Measurements from ENCODE around the gene TMEM54.

The TMEM54 gene

DNA sequence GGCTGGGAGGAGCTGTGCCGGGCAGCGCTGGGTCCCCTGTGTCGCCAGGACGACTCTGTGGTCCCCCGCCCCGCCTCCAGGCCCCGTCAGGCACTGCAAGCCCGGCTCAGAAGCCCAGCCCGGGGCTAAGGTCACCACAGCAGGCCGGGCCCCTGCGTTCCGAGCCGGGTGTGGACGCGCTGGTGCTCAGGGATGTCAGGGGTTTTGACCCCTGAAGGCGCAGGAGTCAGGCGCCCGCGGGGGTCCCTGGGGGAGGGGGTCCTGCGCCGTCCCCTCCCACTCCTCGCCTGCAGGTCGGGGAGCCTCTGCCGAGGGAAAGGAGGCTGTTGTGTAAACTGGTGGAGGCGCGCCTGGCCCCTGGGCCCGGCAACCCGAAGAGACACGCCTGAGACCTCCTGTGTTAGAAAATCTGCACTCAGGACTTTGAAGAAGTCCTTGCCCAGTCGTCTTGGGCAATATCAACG lies 23.7 kb upstream of the TMEM54 start:
- no peaks in the 10 kb centered on the region for H3K9me3 ChIP-seq (ENCODE audit: low read length)
- no peaks in the 10 kb centered on the region for H3K4me1 ChIP-seq (ENCODE audit: insufficient read depth, low read length, severe bottlenecking)
- no peaks in the 10 kb centered on the region for H3K9me2 ChIP-seq (ENCODE audit: low read depth, low read length)
- no peak overlapping the region for H3K4me3 ChIP-seq (ENCODE audit: low read depth, low read length, poor library complexity, severe bottlenecking)
- no peak overlapping the region for H3K9ac ChIP-seq (ENCODE audit: low read length)
- no peak overlapping the region for H3K27ac ChIP-seq (ENCODE audit: low read depth, low read length, poor library complexity, severe bottlenecking)
- TF ChIP-seq, protein P1, sequence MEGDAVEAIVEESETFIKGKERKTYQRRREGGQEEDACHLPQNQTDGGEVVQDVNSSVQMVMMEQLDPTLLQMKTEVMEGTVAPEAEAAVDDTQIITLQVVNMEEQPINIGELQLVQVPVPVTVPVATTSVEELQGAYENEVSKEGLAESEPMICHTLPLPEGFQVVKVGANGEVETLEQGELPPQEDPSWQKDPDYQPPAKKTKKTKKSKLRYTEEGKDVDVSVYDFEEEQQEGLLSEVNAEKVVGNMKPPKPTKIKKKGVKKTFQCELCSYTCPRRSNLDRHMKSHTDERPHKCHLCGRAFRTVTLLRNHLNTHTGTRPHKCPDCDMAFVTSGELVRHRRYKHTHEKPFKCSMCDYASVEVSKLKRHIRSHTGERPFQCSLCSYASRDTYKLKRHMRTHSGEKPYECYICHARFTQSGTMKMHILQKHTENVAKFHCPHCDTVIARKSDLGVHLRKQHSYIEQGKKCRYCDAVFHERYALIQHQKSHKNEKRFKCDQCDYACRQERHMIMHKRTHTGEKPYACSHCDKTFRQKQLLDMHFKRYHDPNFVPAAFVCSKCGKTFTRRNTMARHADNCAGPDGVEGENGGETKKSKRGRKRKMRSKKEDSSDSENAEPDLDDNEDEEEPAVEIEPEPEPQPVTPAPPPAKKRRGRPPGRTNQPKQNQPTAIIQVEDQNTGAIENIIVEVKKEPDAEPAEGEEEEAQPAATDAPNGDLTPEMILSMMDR (IDR thresholded peaks at IDR 0.05; ENCODE audit: low read length) = no peak
- no peak for TF ChIP-seq EZH2 (IDR thresholded peaks at IDR 0.05; ENCODE audit: borderline replicate concordance, low read length)
- H4K20me1 ChIP-seq (ENCODE audit: insufficient read depth, low read length) = no peaks in the 10 kb centered on the region
- H2AFZ ChIP-seq (ENCODE audit: low read length) = no peak overlapping the region
- 0 out of 2 replicates have a peak, but pooled peaks cover 4% of the 10 kb centered on the region for H3K27me3 ChIP-seq (ENCODE audit: insufficient read depth, low read length)
- H3F3A ChIP-seq (ENCODE audit: insufficient read depth, low read length) = no peaks in the 10 kb centered on the region
- no peaks in the 10 kb centered on the region for H3K36me3 ChIP-seq (ENCODE audit: insufficient read depth, low read length)
- no peak overlapping the region for H3K4me2 ChIP-seq (ENCODE audit: low read length)
- no peaks in the 10 kb centered on the region for H3K79me2 ChIP-seq (ENCODE audit: insufficient read depth, low read length)

DNA sequence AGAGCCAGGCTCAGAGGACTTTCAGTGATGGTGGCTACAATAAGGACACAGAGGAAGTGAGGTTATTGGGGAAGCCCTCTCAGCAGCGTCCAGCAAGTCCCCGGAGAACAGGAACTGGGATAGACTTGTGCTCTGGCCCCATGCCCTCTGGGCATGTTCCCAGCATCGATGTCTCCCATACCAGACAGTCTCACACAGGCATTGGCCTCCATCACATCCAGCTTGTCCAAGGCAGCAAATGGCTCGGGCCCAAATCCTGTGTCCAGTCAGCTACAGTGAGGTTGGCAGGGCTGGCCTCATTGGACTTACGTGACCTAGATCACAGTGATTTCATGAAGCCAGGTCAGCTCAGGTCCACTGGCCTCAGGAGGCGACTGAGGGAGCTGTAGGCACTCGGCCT lies 19.6 kb upstream of the TMEM54 start:
- Histone ChIP-seq H3K27me3 (ENCODE audit: insufficient read depth, low read length) (peaks cover 3% of the 10 kb centered on the region; the same call in 1 of the 2 replicates), H3K4me1 (ENCODE audit: insufficient read depth, low read length, severe bottlenecking) (no peaks in the 10 kb centered on the region), H3K27ac (ENCODE audit: low read depth, low read length, poor library complexity, severe bottlenecking) (no peak overlapping the region), H3F3A (ENCODE audit: insufficient read depth, low read length) (no peaks in the 10 kb centered on the region), H3K4me3 (ENCODE audit: low read depth, low read length, poor library complexity, severe bottlenecking) (no peak overlapping the region), H3K9ac (ENCODE audit: low read length) (no peak overlapping the region), H3K9me2 (ENCODE audit: low read depth, low read length) (no peaks in the 10 kb centered on the region), H4K20me1 (ENCODE audit: insufficient read depth, low read length) (no peaks in the 10 kb centered on the region), H3K36me3 (ENCODE audit: insufficient read depth, low read length) (no peaks in the 10 kb centered on the region), H3K4me2 (ENCODE audit: low read length) (no peak overlapping the region), H3K9me3 (ENCODE audit: low read length) (no peaks in the 10 kb centered on the region), H3K79me2 (ENCODE audit: insufficient read depth, low read length) (no peaks in the 10 kb centered on the region), H2AFZ (ENCODE audit: low read length) (no peak overlapping the region)
- no peak for TF ChIP-seq EZH2 (IDR thresholded peaks at IDR 0.05; ENCODE audit: borderline replicate concordance, low read length)
- TF ChIP-seq, protein P1 (IDR thresholded peaks at IDR 0.05; ENCODE audit: low read length) = no peak

DNA sequence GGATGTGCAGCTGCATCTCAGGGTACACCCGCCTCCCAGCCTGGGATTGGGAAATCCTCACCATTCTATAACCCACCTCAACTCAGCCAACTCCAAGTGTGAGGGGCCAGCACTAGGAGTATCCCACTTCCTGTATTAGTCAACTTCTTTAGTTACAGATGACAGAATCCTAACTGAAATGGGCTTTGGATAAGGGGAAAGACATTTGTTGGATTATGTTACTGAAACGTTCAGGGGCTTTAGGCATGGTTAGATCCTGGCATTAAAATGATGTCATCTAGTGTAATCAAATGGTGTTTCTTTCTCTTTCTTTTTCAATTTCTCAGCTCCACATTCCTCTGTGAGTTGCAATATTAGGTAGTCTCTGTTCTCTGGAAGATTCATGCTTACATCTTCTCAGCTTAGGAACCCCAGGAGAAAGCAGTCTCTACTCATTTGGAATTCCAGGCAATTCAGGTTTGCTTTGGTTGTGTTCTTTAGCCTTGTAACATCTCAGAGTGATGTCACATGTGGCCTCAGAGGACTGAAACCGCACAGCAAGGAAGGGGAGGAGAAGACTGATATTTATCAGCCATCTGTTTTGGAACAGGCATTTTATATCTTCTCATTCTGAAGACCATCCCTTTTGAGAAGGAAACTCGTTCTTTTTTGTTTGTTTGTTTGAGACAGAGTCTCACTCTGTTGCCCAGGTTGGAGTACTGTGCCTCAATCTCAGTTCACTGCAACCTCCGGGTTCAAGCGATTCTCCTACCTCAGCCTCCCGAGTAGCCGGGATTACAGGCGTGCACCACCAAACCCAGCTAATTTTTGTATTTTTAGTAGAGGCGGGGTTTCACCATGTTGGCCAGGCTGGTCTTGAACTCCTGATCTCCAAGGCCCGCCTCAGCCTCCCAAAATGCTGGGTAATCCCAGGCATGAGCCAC lies 18.9 kb upstream of the TMEM54 start:
- no peak overlapping the region for H3K27ac ChIP-seq (ENCODE audit: low read depth, low read length, poor library complexity, severe bottlenecking)
- no peak overlapping the region for H3K4me2 ChIP-seq (ENCODE audit: low read length)

More for the DNA sequence above, 18.9 kb upstream of the TMEM54 start:
- Histone ChIP-seq H3K79me2 (ENCODE audit: insufficient read depth, low read length) (no peaks in the 10 kb centered on the region), H3K4me3 (ENCODE audit: low read depth, low read length, poor library complexity, severe bottlenecking) (no peak overlapping the region), H3K36me3 (ENCODE audit: insufficient read depth, low read length) (no peaks in the 10 kb centered on the region), H3K4me1 (ENCODE audit: insufficient read depth, low read length, severe bottlenecking) (no peaks in the 10 kb centered on the region), H3K9me2 (ENCODE audit: low read depth, low read length) (no peaks in the 10 kb centered on the region), H3K27me3 (ENCODE audit: insufficient read depth, low read length) (peaks cover 5% of the 10 kb centered on the region; the same call in 1 of the 2 replicates), H3K9me3 (ENCODE audit: low read length) (no peaks in the 10 kb centered on the region), H3F3A (ENCODE audit: insufficient read depth, low read length) (no peaks in the 10 kb centered on the region), H4K20me1 (ENCODE audit: insufficient read depth, low read length) (no peaks in the 10 kb centered on the region), H2AFZ (ENCODE audit: low read length) (no peak overlapping the region), H3K9ac (ENCODE audit: low read length) (no peak overlapping the region)
- TF ChIP-seq, protein P1 (IDR thresholded peaks at IDR 0.05; ENCODE audit: low read length) = no peak
- TF ChIP-seq EZH2 (IDR thresholded peaks at IDR 0.05; ENCODE audit: borderline replicate concordance, low read length) = no peak

Data from OCI-LY1 (cell line).